ENCODE measurements around the gene CZIB. TPM values are rescaled to one million over a fixed set of nuclear protein-coding genes. Genes with fewer than 3 reads are reported as not detected.

CZIB gene
- total and polyA plus RNA-seq, 2 of the 8 experiments (the other 6 are each of a cell fraction or from before 2014, with no cell fraction given): 46.5 to 48.0 TPM

- no peak for TF ChIP-seq GABPA (IDR thresholded peaks at IDR 0.05; ENCODE audit: borderline replicate concordance, insufficient read depth, low read length)
Observed at GRCh38 chr1:53210352-53210751, 10.1 kb downstream of the CZIB start (continued).
